ENCODE results near the gene RNF223.
"Not testable (repeated sequence)": the region's sequence is repeated elsewhere in the genome, so short reads cannot be mapped to it uniquely, and the experiment has no call there.

The RNF223 gene

GRCh38 chr1:1061682-1062345 lies 12.3 kb downstream of the RNF223 start:
- no peak overlapping the region for H3K4me3 ChIP-seq (ENCODE audit: low read depth, low read length)
- peak; percentile 45 for DNase-seq (ENCODE audit: low read depth)
- TF ChIP-seq POLR2A (IDR thresholded peaks at IDR 0.05; ENCODE audit: extremely low read depth, insufficient read length) (no peak), CTCF (IDR thresholded peaks at IDR 0.05; ENCODE audit: low read depth, low read length) (no peak), MYC (IDR thresholded peaks at IDR 0.05; ENCODE audit: low read depth, low read length) (no peak), MAX (IDR thresholded peaks at IDR 0.05; ENCODE audit: low read depth, low read length) (no peak)

GRCh38 chr1:1060281-1061000 lies 13.7 kb downstream of the RNF223 start:
- TF ChIP-seq CTCF (IDR thresholded peaks at IDR 0.05; ENCODE audit: low read depth, low read length) = no peak
- TF ChIP-seq MYC (IDR thresholded peaks at IDR 0.05; ENCODE audit: low read depth, low read length) = no peak
- TF ChIP-seq POLR2A (IDR thresholded peaks at IDR 0.05; ENCODE audit: extremely low read depth, insufficient read length) = no peak
- TF ChIP-seq MAX (IDR thresholded peaks at IDR 0.05; ENCODE audit: low read depth, low read length) = no peak
- no peak for DNase-seq (ENCODE audit: low read depth)
- H3K4me3 ChIP-seq (ENCODE audit: low read depth, low read length) = no peak overlapping the region

- DNase-seq (ENCODE audit: low read depth) = peak; percentile 83
- TF ChIP-seq MYC (IDR thresholded peaks at IDR 0.05; ENCODE audit: low read depth, low read length) (no peak), MAX (IDR thresholded peaks at IDR 0.05; ENCODE audit: low read depth, low read length) (peak; percentile 17; the same call in 1 of the 2 replicates), CTCF (IDR thresholded peaks at IDR 0.05; ENCODE audit: low read depth, low read length) (no peak)
- H3K4me3 ChIP-seq (ENCODE audit: low read depth, low read length) = no peak overlapping the region
Observed at GRCh38 chr1:1059494-1060280, 14.4 kb downstream of the RNF223 start.

- DNase-seq (ENCODE audit: low read depth) = no peak
- H3K4me3 ChIP-seq (ENCODE audit: low read depth, low read length) = no peak overlapping the region
- TF ChIP-seq MAX (IDR thresholded peaks at IDR 0.05; ENCODE audit: low read depth, low read length) = no peak
- no peak for TF ChIP-seq CTCF (IDR thresholded peaks at IDR 0.05; ENCODE audit: low read depth, low read length)
- no peak for TF ChIP-seq MYC (IDR thresholded peaks at IDR 0.05; ENCODE audit: low read depth, low read length)
- no peak for TF ChIP-seq POLR2A (IDR thresholded peaks at IDR 0.05; ENCODE audit: extremely low read depth, insufficient read length)
Observed at GRCh38 chr1:1058921-1059493, 15.1 kb downstream of the RNF223 start.

- DNase-seq (ENCODE audit: low read depth) = no peak
- TF ChIP-seq MAX (IDR thresholded peaks at IDR 0.05; ENCODE audit: low read depth, low read length) (no peak), POLR2A (IDR thresholded peaks at IDR 0.05; ENCODE audit: extremely low read depth, insufficient read length) (no peak), MYC (IDR thresholded peaks at IDR 0.05; ENCODE audit: low read depth, low read length) (no peak), CTCF (IDR thresholded peaks at IDR 0.05; ENCODE audit: low read depth, low read length) (no peak)
- no peak overlapping the region for H3K4me3 ChIP-seq (ENCODE audit: low read depth, low read length)
Observed at GRCh38 chr1:1058088-1058905, 15.8 kb downstream of the RNF223 start.

- not testable (repeated sequence) for H3K4me3 ChIP-seq (ENCODE audit: low read depth, low read length); DNase-seq (ENCODE audit: low read depth)
Observed at GRCh38 chr1:1057769-1058087, 16.4 kb downstream of the RNF223 start.

All from NB4 (cell line).